ENCODE data around the gene CS. TPM values are rescaled to one million over a fixed set of nuclear protein-coding genes. Genes with fewer than 3 reads are reported as not detected.

Gene CS
- polyA plus RNA-seq, 1 of the 3 experiments (the other 2 are of a cell fraction), result 121 TPM

- Histone ChIP-seq H3K4me1 (ENCODE audit: control insufficient read depth in 1 of 2, insufficient read depth in 2 of 2, low read depth in 1 of 2, low read length in 1 of 2) (peaks cover 5 to 6% of the 10 kb centered on the region in 2 experiments; a peak in 1 of 4 replicates), H2AFZ (ENCODE audit: low read depth) (no peak overlapping the region), H3K79me2 (ENCODE audit: insufficient read depth) (peaks cover 30% of the 10 kb centered on the region), H3K36me3 (replicated peaks in 1 of 2; ENCODE audit: control insufficient read depth in 1 of 2, insufficient read depth in 2 of 2, low read length in 1 of 2) (peaks cover 17 to 45% of the 10 kb centered on the region in 2 experiments), H3K9me2 (no peaks in the 10 kb centered on the region), H3K4me3 (ENCODE audit: low read depth in 2 of 2, low read length in 1 of 2) (no peak overlapping the region), H4K20me1 (ENCODE audit: insufficient read depth) (no peaks in the 10 kb centered on the region), H3F3A (replicated peaks; ENCODE audit: insufficient read depth) (peaks cover 4% of the 10 kb centered on the region), H3K4me2 (no peak overlapping the region), H3K27ac (ENCODE audit: low read depth in 2 of 2, low read length in 1 of 2) (no peak overlapping the region), H3K9ac (no peak overlapping the region), H3K27me3 (ENCODE audit: insufficient read depth) (no peaks in the 10 kb centered on the region), H3K9me3 (no peaks in the 10 kb centered on the region)
- WGBS (ENCODE audit: low lambda C conversion rate), result 97% methylated on average over 12 of the region's 12 CpGs
- ChIA-PET CTCF (interaction anchor here (1.4 to 2.1 kb wide), 4 partner anchors 19 to 153 kb away, joined by 3 to 6 read pairs (median 6); partner anchors contain the start of genes ANKRD52 and SMARCC2), POLR2A (no interaction called here)
- TF ChIP-seq RXRA (IDR thresholded peaks at IDR 0.05; ENCODE audit: borderline replicate concordance, low read depth), result no peak
- no peak for TF ChIP-seq NFIC (IDR thresholded peaks at IDR 0.05; ENCODE audit: borderline replicate concordance)
- TF ChIP-seq SIN3A (IDR thresholded peaks at IDR 0.05; ENCODE audit: borderline replicate concordance, low read depth, low read length), result no peak
- no peak for TF ChIP-seq EP300 (IDR thresholded peaks at IDR 0.05; ENCODE audit: borderline replicate concordance in 1 of 2, low read depth in 1 of 2, low read length in 1 of 2)
- TF ChIP-seq USF2 (IDR thresholded peaks at IDR 0.05; ENCODE audit: borderline replicate concordance, low read depth, low read length), result no peak
- no peak for TF ChIP-seq GATA2 (CRISPR knock-in tag; IDR thresholded peaks at IDR 0.05)
- no peak for TF ChIP-seq NRF1 (IDR thresholded peaks at IDR 0.05; ENCODE audit: low read depth, low read length)
- no peak for TF ChIP-seq ELF1 (IDR thresholded peaks at IDR 0.05)
- no peak for TF ChIP-seq JUND (IDR thresholded peaks at IDR 0.05)
- no peak for TF ChIP-seq USF1 (IDR thresholded peaks at IDR 0.05; ENCODE audit: borderline replicate concordance, low read depth)
- TF ChIP-seq RCOR1 (IDR thresholded peaks at IDR 0.05; ENCODE audit: low read length), result no peak
- TF ChIP-seq TCF12 (IDR thresholded peaks at IDR 0.05), result no peak
- no peak for TF ChIP-seq REST (IDR thresholded peaks at IDR 0.05; ENCODE audit: low read depth, low read length)
- TF ChIP-seq FOXM1 (IDR thresholded peaks at IDR 0.05; ENCODE audit: low read depth), result no peak
- TF ChIP-seq ZBTB33 (IDR thresholded peaks at IDR 0.05; ENCODE audit: borderline replicate concordance, low read depth), result no peak
- no peak for TF ChIP-seq MEF2A (IDR thresholded peaks at IDR 0.05; ENCODE audit: borderline replicate concordance, low read depth)
- DNase-seq, result no peak
These were observed 10.9 kb upstream of the CS start for GRCh38 chr12:56311003-56311402.

Data from SK-N-SH (cell line).